GM18502 (cell line): ENCODE data around the gene MAPRE3.
"Not testable (repeated sequence)": the region's sequence is repeated elsewhere in the genome, so short reads cannot be mapped to it uniquely, and the experiment has no call there.

Source experiments
- ATAC-seq: cut with Tn5 transposase; IDR thresholded peaks from one replicate; pipeline ENCODE4 v1.9.1; 2021; ENCODE audit warnings: mild to moderate bottlenecking; ENCODE audit not compliant: unreplicated experiment, poor library complexity

The MAPRE3 gene

GRCh38 chr2:26970244-26970927, at the start of gene MAPRE3:
TSS of gene MAPRE3 (plus strand) at chr2:26970637. CDS start at chr2:27022219, 51,582 bp downstream.
- ATAC-seq, result peak; percentile 89

GRCh38 chr2:26921323-26921722, 49.1 kb upstream of the MAPRE3 start:
- ATAC-seq, result no peak

- ATAC-seq, result no peak
Measured at GRCh38 chr2:26922405-26923188, 47.8 kb upstream of the MAPRE3 start.

- not testable (repeated sequence) for ATAC-seq
Measured at GRCh38 chr2:26923189-26923466, 47.3 kb upstream of the MAPRE3 start.

- no peak for ATAC-seq
Measured at GRCh38 chr2:26924731-26925099, 45.7 kb upstream of the MAPRE3 start.

- no peak for ATAC-seq
Measured at GRCh38 chr2:26925100-26925791, 45.2 kb upstream of the MAPRE3 start.

- no peak for ATAC-seq
Measured at GRCh38 chr2:26927221-26927620, 43.2 kb upstream of the MAPRE3 start.

- no peak for ATAC-seq
Measured at GRCh38 chr2:26932974-26933373, 37.5 kb upstream of the MAPRE3 start.

GRCh38 chr2:26933431-26934334, 36.8 kb upstream of the MAPRE3 start:
- ATAC-seq, result no peak

- no peak for ATAC-seq
Measured at GRCh38 chr2:26934335-26934724, 36.1 kb upstream of the MAPRE3 start.

- ATAC-seq, result no peak
Measured at GRCh38 chr2:26934985-26935384, 35.5 kb upstream of the MAPRE3 start.

GRCh38 chr2:26936855-26937254, 33.6 kb upstream of the MAPRE3 start:
- no peak for ATAC-seq

- no peak for ATAC-seq
Measured at GRCh38 chr2:26938399-26939118, 31.9 kb upstream of the MAPRE3 start.

- no peak for ATAC-seq
Measured at GRCh38 chr2:26940001-26940400, 30.4 kb upstream of the MAPRE3 start.

GRCh38 chr2:26941486-26941885, 29.0 kb upstream of the MAPRE3 start:
- no peak for ATAC-seq

GRCh38 chr2:26942543-26943295, 27.7 kb upstream of the MAPRE3 start:
- no peak for ATAC-seq

GRCh38 chr2:26945991-26946750, 24.3 kb upstream of the MAPRE3 start:
- ATAC-seq, result no peak
